ENCODE measurements around the gene MICAL3.
"Not testable (repeated sequence)": the region's sequence is repeated elsewhere in the genome, so short reads cannot be mapped to it uniquely, and the experiment has no call there.

The MICAL3 gene

GRCh38 chr22:17770180-17771077 is 253.9 kb downstream of the MICAL3 start:
- DNase-seq = no peak

- DNase-seq = no peak
Measured at GRCh38 chr22:17769716-17770082, 254.7 kb downstream of the MICAL3 start.

GRCh38 chr22:17769013-17769715 is 255.2 kb downstream of the MICAL3 start:
- no peak for DNase-seq

- DNase-seq = no peak
Measured at GRCh38 chr22:17767233-17768065, 256.9 kb downstream of the MICAL3 start.

- DNase-seq = not testable (repeated sequence)
Measured at GRCh38 chr22:17764852-17765251, 259.5 kb downstream of the MICAL3 start.

- DNase-seq = no peak
Measured at GRCh38 chr22:17764036-17764435, 260.3 kb downstream of the MICAL3 start.

- DNase-seq = not testable (repeated sequence)
Measured at GRCh38 chr22:17763442-17763841, 260.9 kb downstream of the MICAL3 start.

GRCh38 chr22:17761138-17761488 is 263.2 kb downstream of the MICAL3 start:
- DNase-seq = no peak

GRCh38 chr22:17754233-17754925 is 270.0 kb downstream of the MICAL3 start:
- DNase-seq = no peak

GRCh38 chr22:17753401-17753989 is 270.9 kb downstream of the MICAL3 start:
- no peak for DNase-seq

- no peak for DNase-seq
Measured at GRCh38 chr22:17751596-17751995, 272.8 kb downstream of the MICAL3 start.

- no peak for DNase-seq
Measured at GRCh38 chr22:17749605-17750395, 274.6 kb downstream of the MICAL3 start.

GRCh38 chr22:17748555-17749353 is 275.6 kb downstream of the MICAL3 start:
- no peak for DNase-seq

GRCh38 chr22:17746916-17747315 is 277.4 kb downstream of the MICAL3 start:
- no peak for DNase-seq

GRCh38 chr22:17744430-17744829 is 279.9 kb downstream of the MICAL3 start:
- no peak for DNase-seq

- DNase-seq = no peak
Measured at GRCh38 chr22:17743661-17744411, 280.5 kb downstream of the MICAL3 start.

GRCh38 chr22:17742527-17742902 is 281.8 kb downstream of the MICAL3 start:
- DNase-seq = peak; percentile 38

- no peak for DNase-seq
Measured at GRCh38 chr22:17741866-17742526, 282.4 kb downstream of the MICAL3 start.
